Loucy (cell line): ENCODE data around the gene LHCGR.

Source experiments
- CTCF ChIP-seq: fragments of 200-600 bp; sonication (generic); conservative IDR thresholded peaks from 2 replicates; pipeline ENCODE4 v1.5.1; 2014; ENCODE audit warnings: mild to moderate bottlenecking, antibody characterized with exemption, low read length
- EZH2phosphoT487 ChIP-seq: fragments of 200-600 bp; IDR thresholded peaks from 2 replicates; pipeline ENCODE4 v1.6.1; 2018; ENCODE audit warnings: antibody characterized with exemption, mild to moderate bottlenecking, moderate library complexity, borderline replicate concordance

DNA sequence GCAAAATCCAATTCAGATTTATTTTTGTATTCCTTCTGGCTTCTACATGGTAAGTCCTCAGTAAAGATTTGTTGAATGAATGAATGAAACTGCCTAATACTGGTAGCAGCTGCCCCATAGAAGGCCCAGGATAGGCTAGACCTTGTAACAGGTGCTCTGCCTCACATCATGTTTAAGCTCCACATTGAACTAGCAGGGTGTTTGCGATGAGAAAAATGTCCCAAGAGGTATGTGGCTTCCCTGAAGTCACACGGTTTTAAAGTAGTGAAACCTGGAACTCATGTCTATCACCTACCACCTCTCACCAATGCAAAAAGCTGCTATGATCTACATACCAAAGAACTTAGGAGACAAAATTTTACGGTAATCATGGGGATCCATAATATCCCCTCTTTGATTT, 765 bp upstream of the LHCGR start:
- TF ChIP-seq CTCF: no peak
- TF ChIP-seq EZH2phosphoT487: no peak
